CD8-positive, alpha-beta memory T cell (primary cell): ENCODE data around the gene LAMB2. TPM values are rescaled to one million over a fixed set of nuclear protein-coding genes. Genes with fewer than 3 reads are reported as not detected.

Experiments
- CTCF ChIA-PET: fragments of 350-600 bp; sonication (Branson Sonifier 250); formaldehyde crosslinking; loops from one replicate; lab custom pipeline; 2021; ENCODE audit warnings: antibody characterized with exemption; lab: Charles Lee
- POLR2A ChIA-PET: fragments of 350-600 bp; sonication (Branson Sonifier 250); formaldehyde crosslinking; loops from one replicate; lab custom pipeline; 2021; ENCODE audit warnings: antibody characterized with exemption; lab: Charles Lee
- DNase-seq, 5 donors: peaks; one replicate each; pipeline versions ENCODE4 v3.0.0 to v3.0.0-alpha.2; 2020 to 2022; ENCODE audit warnings: mixed read lengths in 1 of 5
- H3K27ac ChIP-seq: one replicate; pipeline ENCODE4 v1.7.0; 2013; ENCODE audit warnings: low read depth, mild to moderate bottlenecking, low read length, moderate library complexity
- H3K27me3 ChIP-seq: 2 replicates; pipeline ENCODE4 v1.7.0; 2013; ENCODE audit warnings: low read length, mild to moderate bottlenecking; ENCODE audit not compliant: insufficient read depth, poor library complexity, severe bottlenecking
- H3K36me3 ChIP-seq: 2 replicates; pipeline ENCODE4 v1.7.0; 2013; ENCODE audit warnings: mild to moderate bottlenecking, low read length, moderate library complexity; ENCODE audit not compliant: insufficient read depth
- H3K4me1 ChIP-seq: 2 replicates; pipeline ENCODE4 v1.7.0; 2013; ENCODE audit warnings: mild to moderate bottlenecking, low read length, moderate library complexity; ENCODE audit not compliant: insufficient read depth
- H3K4me3 ChIP-seq: 2 replicates; pipeline ENCODE4 v1.7.0; 2013; ENCODE audit warnings: mild to moderate bottlenecking, low read length
- H3K9me3 ChIP-seq: 2 replicates; pipeline ENCODE4 v1.7.0; 2013; ENCODE audit warnings: mild to moderate bottlenecking, low read length
- H3K27ac Mint-ChIP-seq, 8 donors: one replicate each; pipeline ENCODE4 v1.8.0; 2020 to 2021; ENCODE audit warnings: mixed read lengths in 8 of 8, mild to moderate bottlenecking in 6 of 8, inconsistent platforms in 3 of 8, moderate library complexity in 3 of 8
- H3K27me3 Mint-ChIP-seq, 2 donors: one replicate each; pipeline ENCODE4 v1.8.0; 2020 to 2021; ENCODE audit warnings: mixed read lengths in 2 of 2, mild to moderate bottlenecking in 1 of 2, moderate library complexity in 1 of 2
- H3K36me3 Mint-ChIP-seq, 3 donors: one replicate each; pipeline ENCODE4 v1.8.0; 2020 to 2021; ENCODE audit warnings: mixed read lengths in 3 of 3, inconsistent platforms in 1 of 3, mild to moderate bottlenecking in 1 of 3
- H3K4me1 Mint-ChIP-seq, 3 donors: one replicate each; pipeline ENCODE4 v1.8.0; 2020 to 2021; ENCODE audit warnings: mixed read lengths in 3 of 3, inconsistent platforms in 1 of 3, mild to moderate bottlenecking in 1 of 3
- H3K4me3 Mint-ChIP-seq, 7 donors: one replicate each; pipeline ENCODE4 v1.8.0; 2020 to 2021; ENCODE audit warnings: mixed read lengths in 7 of 7, mild to moderate bottlenecking in 6 of 7, moderate library complexity in 4 of 7, inconsistent platforms in 2 of 7
- H3K9me3 Mint-ChIP-seq, 5 donors: one replicate each; pipeline ENCODE4 v1.8.0; 2020 to 2022; ENCODE audit warnings: mixed read lengths in 5 of 5, mild to moderate bottlenecking in 3 of 5, moderate library complexity in 2 of 5, inconsistent platforms in 1 of 5
- polyA plus RNA-seq: library from polyadenylated mRNA; unstranded; fragments of 300-500 nt; fragmentation: Illumina TruSeq; gene quantifications from one replicate; pipeline ENCODE4 v1.2.3, GENCODE V29; 2021
- total RNA-seq, 2 experiments: library from RNA; stranded (reverse); gene quantifications; one replicate each; pipeline ENCODE4 v1.2.3, GENCODE V29; 2021

Gene LAMB2
- total and polyA plus RNA-seq, 3 experiments from 2014 or later, result 0.58 to 0.77 TPM; not detected in 1

GRCh38 chr3:49081429-49081828, 51.4 kb downstream of the LAMB2 start:
- Histone ChIP-seq H3K27me3 (no peaks in the 10 kb centered on the region), H3K4me3 (no peak overlapping the region), H3K4me1 (peaks cover 6% of the 10 kb centered on the region), H3K36me3 (peaks cover 12% of the 10 kb centered on the region), H3K9me3 (no peaks in the 10 kb centered on the region), H3K27ac (no peak overlapping the region)
- DNase-seq, result no peak
- Mint-ChIP-seq H3K27me3 (no peaks in the 10 kb centered on the region), H3K27ac (no peak overlapping the region), H3K4me1 (peaks cover 16 to 58% (median 19%) of the 10 kb centered on the region in 3 donors), H3K9me3 (no peaks in the 10 kb centered on the region), H3K4me3 (peak overlapping the region in 1 of 7 donors; percentile 13), H3K36me3 (peaks cover 0 to 30% (median 2%) of the 10 kb centered on the region in 3 donors)
- ChIA-PET POLR2A (interaction anchor here (0.6 kb wide), 1 partner anchor 37 kb away, joined by 7 read pairs; no protein-coding TSS in a partner anchor), CTCF (interaction anchor here (1.5 kb wide), 1 partner anchor 40 kb away, joined by 3 read pairs; the partner anchor contains the start of gene USP19)

- H3K36me3 ChIP-seq, result peaks cover 26% of the 10 kb centered on the region
Observed at GRCh38 chr3:49079270-49079669, 53.6 kb downstream of the LAMB2 start.

GRCh38 chr3:49076646-49077045, 56.2 kb downstream of the LAMB2 start:
- no peaks in the 10 kb centered on the region for H3K4me1 ChIP-seq
- no peak overlapping the region for H3K4me3 ChIP-seq
- H3K27ac Mint-ChIP-seq, result peak overlapping the region in 1 of 8 donors; percentile 37
- H3K27me3 Mint-ChIP-seq, result no peaks in the 10 kb centered on the region
- ChIA-PET CTCF (no interaction called here), POLR2A (no interaction called here)
- peaks cover 36% of the 10 kb centered on the region for H3K36me3 ChIP-seq
- no peak for DNase-seq
- peak overlapping the region in 1 of 7 donors; percentile 8 for H3K4me3 Mint-ChIP-seq
- H3K4me1 Mint-ChIP-seq, result peaks cover 12 to 41% (median 18%) of the 10 kb centered on the region in 3 donors
- no peaks in the 10 kb centered on the region for H3K27me3 ChIP-seq
- H3K27ac ChIP-seq, result no peak overlapping the region
- no peaks in the 10 kb centered on the region for H3K9me3 Mint-ChIP-seq
- peaks cover 0 to 64% (median 6%) of the 10 kb centered on the region in 3 donors for H3K36me3 Mint-ChIP-seq
- H3K9me3 ChIP-seq, result no peaks in the 10 kb centered on the region

More at GRCh38 chr3:49079270-49079669, 53.6 kb downstream of the LAMB2 start:
- Histone ChIP-seq H3K27me3 (no peaks in the 10 kb centered on the region), H3K9me3 (no peaks in the 10 kb centered on the region), H3K4me1 (peaks cover 6% of the 10 kb centered on the region), H3K4me3 (no peak overlapping the region), H3K27ac (no peak overlapping the region)
- CTCF ChIA-PET, result no interaction called here
- no peak for DNase-seq
- POLR2A ChIA-PET, result no interaction called here
- peaks cover 12 to 50% (median 18%) of the 10 kb centered on the region in 3 donors for H3K4me1 Mint-ChIP-seq
- peaks cover 0 to 41% (median 4%) of the 10 kb centered on the region in 3 donors for H3K36me3 Mint-ChIP-seq
- no peaks in the 10 kb centered on the region for H3K9me3 Mint-ChIP-seq
- H3K27me3 Mint-ChIP-seq, result no peaks in the 10 kb centered on the region
- no peak overlapping the region for H3K4me3 Mint-ChIP-seq
- no peak overlapping the region for H3K27ac Mint-ChIP-seq

- H3K27ac Mint-ChIP-seq, result no peak overlapping the region
- no peaks in the 10 kb centered on the region for H3K9me3 Mint-ChIP-seq
- no peak for DNase-seq
- H3K4me3 Mint-ChIP-seq, result peak overlapping the region in 1 of 7 donors; percentile 32
- Histone ChIP-seq H3K4me1 (no peaks in the 10 kb centered on the region), H3K4me3 (no peak overlapping the region), H3K36me3 (peaks cover 36% of the 10 kb centered on the region), H3K9me3 (no peaks in the 10 kb centered on the region), H3K27ac (no peak overlapping the region), H3K27me3 (no peaks in the 10 kb centered on the region)
- peaks cover 12 to 36% (median 18%) of the 10 kb centered on the region in 3 donors for H3K4me1 Mint-ChIP-seq
- ChIA-PET CTCF (no interaction called here), POLR2A (no interaction called here)
- H3K36me3 Mint-ChIP-seq, result peaks cover 0 to 69% (median 6%) of the 10 kb centered on the region in 3 donors
- H3K27me3 Mint-ChIP-seq, result no peaks in the 10 kb centered on the region
Observed at GRCh38 chr3:49076116-49076515, 56.7 kb downstream of the LAMB2 start.

Other genes with a start within 250 kb of the LAMB2 start
- 10 to 100 TPM; 29.1 to 31.5 TPM for gene SLC25A20, start 234.2 kb downstream of the LAMB2 start, total RNA-seq
- 40.1 TPM for gene SLC25A20, start 234.2 kb downstream of the LAMB2 start, polyA plus RNA-seq
- 100 to 1,000 TPM; 117 to 123 TPM for gene ARIH2, start 214.2 kb downstream of the LAMB2 start, total RNA-seq
- 126 TPM for gene ARIH2, start 214.2 kb downstream of the LAMB2 start, polyA plus RNA-seq
- gene P4HTM, start 142.8 kb downstream of the LAMB2 start, total RNA-seq, result 10 to 100 TPM; 28.6 to 33.0 TPM
- gene P4HTM, start 142.8 kb downstream of the LAMB2 start, polyA plus RNA-seq, result 35.0 TPM
- gene WDR6, start 125.7 kb downstream of the LAMB2 start, total RNA-seq, result 100 to 1,000 TPM; 158 to 167 TPM
- 82.9 TPM for gene WDR6, start 125.7 kb downstream of the LAMB2 start, polyA plus RNA-seq
- 10 to 100 TPM; 27.9 to 31.7 TPM for gene DALRD3, start 114.5 kb downstream of the LAMB2 start, total RNA-seq
- 24.4 TPM for gene DALRD3, start 114.5 kb downstream of the LAMB2 start, polyA plus RNA-seq
- 10 to 100 TPM; 86.3 to 88.8 TPM for gene NDUFAF3, start 110.9 kb downstream of the LAMB2 start, total RNA-seq
- gene NDUFAF3, start 110.9 kb downstream of the LAMB2 start, polyA plus RNA-seq, result 217 TPM
- gene IMPDH2, start 103.7 kb downstream of the LAMB2 start, total RNA-seq, result 100 to 1,000 TPM; 448 to 457 TPM
- gene IMPDH2, start 103.7 kb downstream of the LAMB2 start, polyA plus RNA-seq, result 76.1 TPM
- 100 to 1,000 TPM; 122 to 134 TPM for gene QRICH1, start 39.0 kb downstream of the LAMB2 start, total RNA-seq
- gene QRICH1, start 39.0 kb downstream of the LAMB2 start, polyA plus RNA-seq, result 30.5 TPM
- gene QARS1, start 28.3 kb downstream of the LAMB2 start, total RNA-seq, result 100 to 1,000 TPM; 233 to 244 TPM
- gene QARS1, start 28.3 kb downstream of the LAMB2 start, polyA plus RNA-seq, result 95.8 TPM
- 10 to 100 TPM; 71.8 to 73.9 TPM for gene USP19, start 12.2 kb downstream of the LAMB2 start, total RNA-seq
- 32.8 TPM for gene USP19, start 12.2 kb downstream of the LAMB2 start, polyA plus RNA-seq
- 10 to 100 TPM; 32.1 to 34.2 TPM for gene CCDC71, start 33.3 kb upstream of the LAMB2 start, total RNA-seq
- gene CCDC71, start 33.3 kb upstream of the LAMB2 start, polyA plus RNA-seq, result 0.94 TPM
- 1 to 10 TPM; 3.5 to 4.1 TPM for gene KLHDC8B, start 38.5 kb upstream of the LAMB2 start, total RNA-seq
- gene KLHDC8B, start 38.5 kb upstream of the LAMB2 start, polyA plus RNA-seq, result 3.0 TPM
- 1 to 10 TPM; 6.1 to 6.6 TPM for gene C3orf62, start 144.2 kb upstream of the LAMB2 start, total RNA-seq
- gene C3orf62, start 144.2 kb upstream of the LAMB2 start, polyA plus RNA-seq, result 1.8 TPM
- 10 to 100 TPM; 72.6 to 73.0 TPM for gene USP4, start 207.0 kb upstream of the LAMB2 start, total RNA-seq
- gene USP4, start 207.0 kb upstream of the LAMB2 start, polyA plus RNA-seq, result 69.9 TPM
- gene GPX1, start 225.3 kb upstream of the LAMB2 start, total RNA-seq, result 100 to 1,000 TPM; 223 to 231 TPM
- 140 TPM for gene GPX1, start 225.3 kb upstream of the LAMB2 start, polyA plus RNA-seq